GM21619 (cell line): Measurements from ENCODE around the gene CHST15.

Experiments
- ATAC-seq: cut with Tn5 transposase; IDR thresholded peaks from one replicate; pipeline ENCODE4 v1.9.1; 2021; ENCODE audit not compliant: unreplicated experiment

The CHST15 gene

GRCh38 chr10:124002391-124003069 is 90.9 kb downstream of the CHST15 start:
- ATAC-seq: no peak

- ATAC-seq: no peak
These were observed 91.8 kb downstream of the CHST15 start for GRCh38 chr10:124001391-124002148.

- no peak for ATAC-seq
These were observed 92.6 kb downstream of the CHST15 start for GRCh38 chr10:124000792-124001201.

GRCh38 chr10:123999956-124000615 is 93.3 kb downstream of the CHST15 start:
- ATAC-seq: no peak

DNA sequence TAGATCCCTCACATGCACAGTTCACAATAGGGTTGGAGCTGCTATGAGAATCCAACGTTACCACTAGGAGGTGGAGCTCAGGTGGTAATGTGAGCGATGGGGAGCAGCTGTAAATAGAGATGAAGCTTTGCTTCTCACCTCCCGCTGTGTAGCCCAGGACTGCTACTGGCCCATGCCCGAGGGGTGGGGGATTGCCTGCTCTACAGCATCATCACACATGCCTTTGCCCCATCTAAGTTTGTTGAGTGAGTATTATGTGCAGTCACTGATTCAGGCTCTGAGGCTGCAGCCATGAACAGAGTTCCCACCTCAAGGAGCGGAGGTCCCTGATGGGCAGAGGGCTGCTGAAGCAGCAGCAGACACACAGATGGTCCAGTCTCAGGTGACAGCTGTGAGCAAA is 94.1 kb downstream of the CHST15 start:
- ATAC-seq: no peak

GRCh38 chr10:123998197-123999141 is 94.9 kb downstream of the CHST15 start:
- ATAC-seq: no peak

DNA sequence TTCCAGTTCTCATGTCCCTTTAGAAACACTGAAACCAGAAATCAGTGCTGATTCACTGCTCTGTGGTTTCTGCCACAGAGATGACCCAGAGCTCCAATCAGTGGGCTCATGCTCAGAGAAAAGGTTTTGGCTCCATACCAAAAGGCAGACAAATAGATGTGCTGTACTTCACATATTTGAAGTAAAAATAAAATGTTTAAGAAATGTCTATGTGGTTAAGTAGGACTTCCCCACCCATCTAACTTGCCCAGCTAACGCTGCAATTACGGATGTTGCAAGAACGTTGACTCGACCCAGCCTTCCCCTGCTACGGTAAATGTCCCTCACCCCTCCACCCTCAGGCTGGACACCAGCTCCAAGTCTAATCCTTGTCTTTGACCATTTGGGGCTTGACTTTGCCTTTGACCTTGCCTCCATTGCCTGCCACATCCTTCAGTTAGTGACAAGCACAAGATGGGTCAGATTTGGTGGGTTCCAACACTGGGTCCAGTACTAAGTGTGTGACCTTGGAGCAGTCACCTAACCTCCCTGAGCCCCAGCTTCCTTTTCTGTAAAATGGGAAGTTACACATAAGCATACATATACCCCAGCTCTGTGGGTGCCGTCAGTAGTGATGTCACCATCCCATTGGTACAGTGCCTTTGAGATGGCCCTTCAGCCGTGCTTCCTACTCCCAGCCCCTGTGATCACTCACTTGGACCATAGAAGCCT is 95.8 kb downstream of the CHST15 start:
- ATAC-seq: no peak

- ATAC-seq: no peak
These were observed 96.4 kb downstream of the CHST15 start for GRCh38 chr10:123997013-123997412.

GRCh38 chr10:123996302-123996701 is 97.1 kb downstream of the CHST15 start:
- ATAC-seq: no peak

- ATAC-seq: no peak
These were observed 97.8 kb downstream of the CHST15 start for GRCh38 chr10:123995461-123996131.

GRCh38 chr10:123995082-123995460 is 98.3 kb downstream of the CHST15 start:
- no peak for ATAC-seq

DNA sequence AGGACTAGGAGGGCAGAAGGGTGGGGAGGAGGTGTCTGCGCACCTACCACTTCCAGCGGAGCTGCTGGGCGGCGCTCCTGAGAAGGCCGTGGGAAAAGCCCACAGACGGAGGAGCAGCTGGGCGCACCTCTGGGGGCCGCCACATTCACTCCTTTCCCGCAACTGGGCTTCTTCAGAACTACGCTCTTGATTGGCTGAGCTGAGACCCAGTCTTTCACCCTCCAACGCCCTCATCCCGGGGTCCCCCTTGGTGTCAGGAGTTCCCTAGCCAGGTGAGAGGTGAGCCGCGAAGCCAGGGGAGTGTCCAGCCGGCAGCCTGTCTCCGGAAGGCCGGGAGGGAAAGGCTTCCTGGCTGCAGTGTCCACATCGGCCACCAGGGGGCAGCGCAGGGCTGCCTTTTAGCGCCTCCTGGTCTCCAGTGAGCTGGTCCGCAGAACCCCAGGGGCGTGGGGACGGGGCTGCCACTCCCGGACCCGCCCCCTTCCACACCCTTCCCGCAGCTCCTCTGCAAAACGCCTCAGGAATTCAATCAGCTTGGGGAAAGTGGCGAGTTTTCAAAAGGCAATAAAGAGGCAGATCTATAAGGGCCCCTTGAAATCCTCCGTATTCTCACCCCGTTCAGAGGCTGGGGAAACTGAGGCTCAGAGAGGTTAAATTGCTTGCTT is 98.8 kb downstream of the CHST15 start:
- ATAC-seq: no peak

GRCh38 chr10:123993534-123994416 is 99.6 kb downstream of the CHST15 start:
- no peak for ATAC-seq

GRCh38 chr10:123991611-123992570 is 101.5 kb downstream of the CHST15 start:
- ATAC-seq: no peak

DNA sequence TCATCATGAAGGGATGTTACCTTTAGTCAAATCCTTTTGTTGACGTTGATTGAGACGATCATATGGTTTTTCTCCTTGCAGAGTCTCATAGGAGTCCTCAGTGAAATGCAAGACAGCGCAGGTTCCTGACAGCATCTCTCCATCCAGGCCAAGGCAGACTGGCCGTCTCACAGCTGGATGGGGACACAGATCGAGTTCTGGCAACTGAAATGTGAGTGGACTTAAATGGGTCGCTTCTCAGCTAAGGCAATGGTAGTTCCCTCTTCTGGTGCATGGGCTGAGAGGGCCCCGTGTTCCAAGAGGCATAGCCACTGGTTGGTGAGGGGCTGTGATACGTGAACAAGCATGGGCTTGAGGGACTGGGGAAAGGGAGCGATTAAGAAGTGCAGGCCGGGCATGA is 102.5 kb downstream of the CHST15 start:
- ATAC-seq: no peak

DNA sequence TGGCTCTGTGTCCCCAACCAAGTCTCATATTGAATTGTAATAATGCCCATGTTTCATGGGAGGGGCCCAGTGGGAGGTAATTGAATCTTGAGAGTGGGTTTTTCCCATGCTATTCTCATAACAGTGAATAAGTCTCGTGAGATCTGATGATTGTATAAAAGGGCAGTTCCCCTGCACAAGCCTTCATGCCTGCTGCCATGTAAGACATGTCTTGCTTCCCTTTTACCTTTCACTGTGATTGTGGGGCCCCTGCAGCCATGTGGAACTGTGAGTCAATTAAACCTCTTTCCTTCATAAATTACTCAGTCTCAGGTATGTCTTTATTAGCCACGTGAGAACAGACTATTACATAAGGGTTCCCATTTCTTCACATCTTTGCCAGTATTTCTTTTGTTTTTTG is 104.7 kb downstream of the CHST15 start:
- no peak for ATAC-seq

DNA sequence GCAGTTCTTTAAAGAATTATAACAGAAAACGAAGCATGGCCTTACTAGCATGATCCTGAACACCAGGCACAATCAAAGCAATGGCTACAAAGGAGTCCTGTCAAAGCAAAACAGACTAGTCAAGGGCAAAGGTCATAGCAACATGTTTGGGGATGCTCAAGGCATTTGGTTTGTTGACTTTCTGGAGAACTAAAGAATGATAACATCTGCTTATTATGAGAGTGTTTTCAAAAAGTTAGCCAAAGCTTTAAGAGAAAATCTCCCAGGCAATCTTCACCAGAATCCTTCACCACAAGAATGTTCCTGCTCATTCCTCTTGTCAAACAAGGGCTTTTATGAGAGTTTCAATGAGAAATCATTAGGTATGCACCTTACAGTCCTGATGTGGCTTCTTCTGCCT is 106.7 kb downstream of the CHST15 start:
- no peak for ATAC-seq
